HEK293 (cell line): ENCODE measurements around the gene SYNPO2.

ENCODE experiments used
- CTCF ChIA-PET: fragments of 350-600 bp; formaldehyde crosslinking; extraction: SDS; loops from one replicate; lab custom pipeline; 2021; ENCODE audit warnings: antibody characterized with exemption; lab: Yijun Ruan, JAX
- POLR2A ChIA-PET: fragments of 300-600 bp; formaldehyde crosslinking; extraction: SDS; loops from one replicate; lab custom pipeline; 2020; ENCODE audit warnings: antibody characterized with exemption, inconsistent platforms; lab: Yijun Ruan, JAX
- H3K27ac ChIP-seq: fragments of 200-500 bp; sonication (Bioruptor generic); 2 replicates; pipeline ENCODE4 v1.5.1; 2014; ENCODE audit warnings: low read depth, low read length, control low read depth, inconsistent platforms; ENCODE audit errors: extremely low read depth
- H3K36me3 ChIP-seq, 2 experiments: fragments of 200-500 bp in 1 of 2; sonication (Bioruptor generic) in 1 of 2; 1 replicate in 1 of 2; 2 replicates in 1 of 2; pipeline ENCODE4 v1.5.1; 2014 to 2017; ENCODE audit warnings: inconsistent platforms in 2 of 2, low read length in 2 of 2; ENCODE audit not compliant: control insufficient read depth in 2 of 2, insufficient read depth in 1 of 2
- H3K4me1 ChIP-seq: fragments of 200-500 bp; sonication (Bioruptor generic); 2 replicates; pipeline ENCODE4 v1.5.1; 2014; ENCODE audit warnings: mild to moderate bottlenecking, low read length, inconsistent platforms; ENCODE audit not compliant: control insufficient read depth, insufficient read depth
- H3K4me3 ChIP-seq: 2 replicates; pipeline ENCODE4 v1.5.1; 2011; ENCODE audit warnings: low read depth, mild to moderate bottlenecking, control low read depth, low read length, moderate library complexity
- H3K9me3 ChIP-seq: fragments of 200-500 bp; sonication (Bioruptor generic); 2 replicates; pipeline ENCODE4 v1.5.1; 2014; ENCODE audit warnings: low read depth, low read length, inconsistent platforms; ENCODE audit not compliant: control insufficient read depth, insufficient read depth
- GFI1B ChIP-seq: fragments of 450-650 bp; formaldehyde crosslinking; IDR thresholded peaks from 2 replicates; pipeline ENCODE4 v1.5.1; 2016; ENCODE audit warnings: missing biosample characterization, missing genetic modification characterization
- HOXD13 ChIP-seq: sonication (generic); formaldehyde crosslinking; IDR thresholded peaks from 2 replicates; pipeline ENCODE4 v1.8.0; 2022; ENCODE audit warnings: missing genetic modification reagents, borderline replicate concordance
- PRDM1 ChIP-seq: fragments of 450-650 bp; formaldehyde crosslinking; IDR thresholded peaks from 2 replicates; pipeline ENCODE4; 2016; ENCODE audit warnings: missing biosample characterization, missing genetic modification characterization
- PRDM2 ChIP-seq: fragments of 450-650 bp; formaldehyde crosslinking; IDR thresholded peaks from 2 replicates; pipeline ENCODE4 v1.5.1; 2016; ENCODE audit warnings: missing biosample characterization, missing genetic modification characterization, borderline replicate concordance
- TRIM28 ChIP-seq: IDR thresholded peaks from 2 replicates; pipeline ENCODE4 v1.6.1; 2011; ENCODE audit warnings: low read length, control low read depth, borderline replicate concordance
- ZFHX2 ChIP-seq: fragments of 450-650 bp; formaldehyde crosslinking; conservative IDR thresholded peaks from 2 replicates; pipeline ENCODE4 v1.5.1; 2016; ENCODE audit warnings: missing biosample characterization, missing genetic modification characterization
- ZIC2 ChIP-seq: fragments of 450-650 bp; formaldehyde crosslinking; IDR thresholded peaks from 2 replicates; pipeline ENCODE4 v1.5.1; 2016; ENCODE audit warnings: missing biosample characterization, missing genetic modification characterization
- ZNF10 ChIP-seq: fragments of 450-650 bp; formaldehyde crosslinking; IDR thresholded peaks from 2 replicates; pipeline ENCODE4 v1.5.1; 2017; ENCODE audit warnings: missing biosample characterization, missing genetic modification characterization
- ZNF114 ChIP-seq: fragments of 450-650 bp; formaldehyde crosslinking; IDR thresholded peaks from 2 replicates; pipeline ENCODE4 v1.5.0; 2017; ENCODE audit warnings: missing biosample characterization, missing genetic modification characterization
- ZNF148 ChIP-seq: fragments of 450-650 bp; formaldehyde crosslinking; IDR thresholded peaks from 2 replicates; pipeline ENCODE4 v1.5.0; 2017; ENCODE audit warnings: missing biosample characterization, missing genetic modification characterization, borderline replicate concordance
- ZNF302 ChIP-seq: fragments of 450-650 bp; formaldehyde crosslinking; IDR thresholded peaks from 2 replicates; pipeline ENCODE4 v1.5.1; 2016; ENCODE audit warnings: missing biosample characterization, missing genetic modification characterization, low read depth
- ZNF341 ChIP-seq: fragments of 450-650 bp; formaldehyde crosslinking; IDR thresholded peaks from 2 replicates; pipeline ENCODE4; 2016; ENCODE audit warnings: low read depth, missing biosample characterization, missing genetic modification characterization
- ZNF354C ChIP-seq: fragments of 450-650 bp; formaldehyde crosslinking; IDR thresholded peaks from 2 replicates; pipeline ENCODE4 v1.5.1; 2016; ENCODE audit warnings: missing biosample characterization, missing genetic modification characterization, low read depth, borderline replicate concordance
- ZNF510 ChIP-seq: fragments of 450-650 bp; formaldehyde crosslinking; IDR thresholded peaks from 2 replicates; pipeline ENCODE4 v1.5.1; 2018; ENCODE audit warnings: mild to moderate bottlenecking, missing genetic modification characterization, missing biosample characterization; ENCODE audit not compliant: insufficient replicate concordance
- ZNF548 ChIP-seq: fragments of 450-650 bp; formaldehyde crosslinking; IDR thresholded peaks from 2 replicates; pipeline ENCODE4 v1.5.1; 2016; ENCODE audit warnings: missing biosample characterization, missing genetic modification characterization
- ZNF549 ChIP-seq: fragments of 450-650 bp; IDR thresholded peaks from 2 replicates; pipeline ENCODE4 v1.5.1; 2018; ENCODE audit warnings: missing biosample characterization, missing genetic modification characterization, mild to moderate bottlenecking, inconsistent platforms, moderate library complexity
- ZNF571 ChIP-seq: fragments of 450-650 bp; formaldehyde crosslinking; IDR thresholded peaks from 2 replicates; pipeline ENCODE4 v1.5.0; 2017; ENCODE audit warnings: missing biosample characterization, missing genetic modification characterization
- ZNF626 ChIP-seq: fragments of 450-650 bp; sonication (Bioruptor Pico); formaldehyde crosslinking; IDR thresholded peaks from 2 replicates; pipeline ENCODE4 v1.5.1; 2018; ENCODE audit warnings: missing biosample characterization, missing genetic modification characterization, inconsistent platforms
- ZNF660 ChIP-seq: fragments of 450-650 bp; IDR thresholded peaks from 2 replicates; pipeline ENCODE4 v1.5.1; 2018; ENCODE audit warnings: missing biosample characterization, mild to moderate bottlenecking, missing genetic modification characterization
- TF ChIP-seq, protein P1 (sequence below): fragments of 450-650 bp; formaldehyde crosslinking; IDR thresholded peaks from 2 replicates; pipeline ENCODE4 v1.5.1; 2016; ENCODE audit warnings: missing biosample characterization, missing genetic modification characterization
- TF ChIP-seq, protein P2 (sequence below): fragments of 450-650 bp; formaldehyde crosslinking; IDR thresholded peaks from 2 replicates; pipeline ENCODE4 v1.5.1; 2016; ENCODE audit warnings: missing biosample characterization, missing genetic modification characterization
- TF ChIP-seq, protein P3 (sequence below): fragments of 450-650 bp; formaldehyde crosslinking; IDR thresholded peaks from 2 replicates; pipeline ENCODE4 v1.5.1; 2016; ENCODE audit warnings: missing biosample characterization, missing genetic modification characterization

The SYNPO2 gene

DNA sequence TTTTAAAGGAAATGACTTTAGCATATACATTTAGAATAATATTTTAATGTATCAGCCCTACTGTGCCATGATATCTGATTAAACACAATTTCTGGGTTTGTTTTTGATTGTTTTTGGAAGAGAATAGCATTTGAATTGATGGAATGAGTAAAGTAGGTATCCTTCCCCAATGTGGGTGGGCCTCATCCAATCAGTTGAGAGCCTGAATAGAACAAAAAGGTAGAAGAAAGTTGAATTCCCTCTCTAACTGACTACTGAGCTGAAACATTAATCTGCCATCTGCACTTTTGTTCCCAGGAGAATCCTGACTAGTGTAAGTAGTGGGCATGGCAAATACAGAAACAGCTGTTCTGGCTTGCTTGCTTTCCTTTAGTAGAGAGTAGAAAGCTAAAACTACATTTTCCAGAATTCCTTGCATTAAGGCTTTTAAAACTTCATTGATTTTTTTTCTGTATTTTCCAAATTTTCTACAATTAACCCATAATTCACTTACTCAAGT is 43.1 kb upstream of the SYNPO2 start:
- POLR2A ChIA-PET = no interaction called here
- Histone ChIP-seq H3K4me1 (no peaks in the 10 kb centered on the region; the same call in 1 of the 2 replicates), H3K4me3 (no peak overlapping the region), H3K9me3 (no peaks in the 10 kb centered on the region), H3K27ac (no peak overlapping the region), H3K36me3 (no peaks in the 10 kb centered on the region)
- TF ChIP-seq, protein P1, sequence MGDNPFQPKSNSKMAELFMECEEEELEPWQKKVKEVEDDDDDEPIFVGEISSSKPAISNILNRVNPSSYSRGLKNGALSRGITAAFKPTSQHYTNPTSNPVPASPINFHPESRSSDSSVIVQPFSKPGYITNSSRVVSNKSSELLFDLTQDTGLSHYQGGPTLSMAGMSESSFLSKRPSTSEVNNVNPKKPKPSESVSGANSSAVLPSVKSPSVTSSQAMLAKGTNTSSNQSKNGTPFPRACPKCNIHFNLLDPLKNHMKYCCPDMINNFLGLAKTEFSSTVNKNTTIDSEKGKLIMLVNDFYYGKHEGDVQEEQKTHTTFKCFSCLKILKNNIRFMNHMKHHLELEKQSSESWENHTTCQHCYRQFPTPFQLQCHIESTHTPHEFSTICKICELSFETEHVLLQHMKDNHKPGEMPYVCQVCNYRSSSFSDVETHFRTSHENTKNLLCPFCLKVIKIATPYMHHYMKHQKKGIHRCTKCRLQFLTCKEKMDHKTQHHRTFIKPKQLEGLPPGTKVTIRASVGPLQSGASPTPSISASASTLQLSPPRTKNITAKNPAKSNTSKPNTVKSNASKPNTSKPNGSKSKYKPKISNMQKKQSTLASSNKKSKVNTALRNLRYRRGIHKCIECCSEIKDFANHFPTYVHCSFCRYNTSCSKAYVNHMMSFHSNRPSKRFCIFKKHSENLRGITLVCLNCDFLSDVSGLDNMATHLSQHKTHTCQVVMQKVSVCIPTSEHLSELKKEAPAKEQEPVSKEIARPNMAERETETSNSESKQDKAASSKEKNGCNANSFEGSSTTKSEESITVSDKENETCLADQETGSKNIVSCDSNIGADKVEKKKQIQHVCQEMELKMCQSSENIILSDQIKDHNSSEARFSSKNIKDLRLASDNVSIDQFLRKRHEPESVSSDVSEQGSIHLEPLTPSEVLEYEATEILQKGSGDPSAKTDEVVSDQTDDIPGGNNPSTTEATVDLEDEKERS = no peak
- TF ChIP-seq ZNF571 (no peak), ZNF114 (tag by site-specific recombination) (no peak), ZNF660 (tag by site-specific recombination) (no peak), PRDM1 (tag by site-specific recombination) (peak; percentile 28), PRDM2 (tag by site-specific recombination) (no peak), ZNF626 (tag by site-specific recombination) (no peak), ZNF10 (tag by site-specific recombination) (peak; percentile 91), ZNF510 (tag by site-specific recombination) (no peak), ZFHX2 (tag by site-specific recombination) (no peak)
- TF ChIP-seq, protein P2, sequence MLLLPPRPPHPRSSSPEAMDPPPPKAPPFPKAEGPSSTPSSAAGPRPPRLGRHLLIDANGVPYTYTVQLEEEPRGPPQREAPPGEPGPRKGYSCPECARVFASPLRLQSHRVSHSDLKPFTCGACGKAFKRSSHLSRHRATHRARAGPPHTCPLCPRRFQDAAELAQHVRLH = no peak
- TF ChIP-seq, protein P3, sequence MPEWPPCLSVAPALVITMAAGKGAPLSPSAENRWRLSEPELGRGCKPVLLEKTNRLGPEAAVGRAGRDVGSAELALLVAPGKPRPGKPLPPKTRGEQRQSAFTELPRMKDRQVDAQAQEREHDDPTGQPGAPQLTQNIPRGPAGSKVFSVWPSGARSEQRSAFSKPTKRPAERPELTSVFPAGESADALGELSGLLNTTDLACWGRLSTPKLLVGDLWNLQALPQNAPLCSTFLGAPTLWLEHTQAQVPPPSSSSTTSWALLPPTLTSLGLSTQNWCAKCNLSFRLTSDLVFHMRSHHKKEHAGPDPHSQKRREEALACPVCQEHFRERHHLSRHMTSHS (tag by site-specific recombination) = no peak
- CTCF ChIA-PET = interaction anchor here (1.0 to 1.1 kb wide), 2 partner anchors 9 to 39 kb away, joined by 4 read pairs; no protein-coding TSS in a partner anchor

DNA sequence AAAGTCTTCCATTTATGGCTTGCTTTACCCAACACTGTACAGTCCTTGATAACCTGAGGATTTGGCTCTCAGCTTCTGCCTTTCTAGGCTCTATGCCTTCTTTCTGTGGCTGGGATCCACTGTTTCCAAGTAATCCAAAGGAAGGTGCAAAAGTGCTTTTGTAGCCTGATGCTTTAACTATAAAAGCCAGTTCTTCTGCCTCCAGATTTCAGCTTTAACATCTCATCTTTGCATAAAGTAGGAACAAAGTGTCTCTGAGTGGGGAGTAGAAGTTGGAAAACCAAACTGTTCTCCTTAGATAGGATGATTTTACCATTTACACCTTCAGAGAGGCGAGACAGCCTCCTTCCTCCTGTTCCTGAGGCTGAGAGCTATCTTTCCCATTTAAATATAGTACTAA is 41.7 kb upstream of the SYNPO2 start:
- ChIA-PET POLR2A (no interaction called here), CTCF (interaction anchor here (0.7 to 1.6 kb wide), 2 partner anchors 18 to 26 kb away, joined by 3 to 6 read pairs; no protein-coding TSS in a partner anchor)
- Histone ChIP-seq H3K4me1 (no peaks in the 10 kb centered on the region; the same call in 1 of the 2 replicates), H3K27ac (no peak overlapping the region), H3K4me3 (no peak overlapping the region), H3K36me3 (no peaks in the 10 kb centered on the region), H3K9me3 (no peaks in the 10 kb centered on the region)
- no peak for TF ChIP-seq ZIC2 (tag by site-specific recombination)
- no peak for TF ChIP-seq ZNF10 (tag by site-specific recombination)
- no peak for TF ChIP-seq ZNF548 (tag by site-specific recombination)
- no peak for TF ChIP-seq TRIM28
- TF ChIP-seq GFI1B = no peak
- TF ChIP-seq ZNF302 (tag by site-specific recombination) = no peak
- TF ChIP-seq ZNF354C (tag by site-specific recombination) = no peak
- TF ChIP-seq ZNF148 (tag by site-specific recombination) = no peak
- no peak for TF ChIP-seq ZNF549 (tag by site-specific recombination)
- TF ChIP-seq ZNF341 = no peak
- no peak for TF ChIP-seq HOXD13 (CRISPR knock-in tag)
